WTC11 (cell line): ENCODE data around the gene POC1A. TPM values are rescaled to one million over a fixed set of nuclear protein-coding genes. Genes with fewer than 3 reads are reported as not detected.

Experiments used
- ATAC-seq: fragments of 200-7000 bp; cut with Tn5 transposase; 2 replicates; pipeline ENCODE4 v1.10.0; 2021; ENCODE audit warnings: mild to moderate bottlenecking, moderate library complexity
- CTCF ChIA-PET: fragments of 300-600 bp; sonication (Branson Sonifier 250); formaldehyde crosslinking; loops from one replicate; lab custom pipeline; 2021; ENCODE audit warnings: antibody characterized with exemption; lab: Charles Lee
- POLR2A ChIA-PET: fragments of 350-600 bp; sonication (Branson Sonifier 250); formaldehyde crosslinking; loops from one replicate; lab custom pipeline; 2021; ENCODE audit warnings: antibody characterized with exemption; lab: Charles Lee
- DNase-seq: peaks from one replicate; pipeline ENCODE4 v3.0.0; 2021; ENCODE audit warnings: low spot score
- H3K27ac Mint-ChIP-seq: 2 replicates; pipeline ENCODE4 v1.8.0; 2021; ENCODE audit warnings: mixed read lengths
- H3K27me3 Mint-ChIP-seq: 2 replicates; pipeline ENCODE4 v1.8.0; 2021; ENCODE audit warnings: low read depth, mild to moderate bottlenecking, moderate library complexity, mixed read lengths
- H3K36me3 Mint-ChIP-seq: 2 replicates; pipeline ENCODE4 v1.8.0; 2021; ENCODE audit warnings: mixed read lengths
- H3K4me1 Mint-ChIP-seq: 2 replicates; pipeline ENCODE4 v1.8.0; 2022; ENCODE audit warnings: mixed read lengths
- H3K4me3 Mint-ChIP-seq: 2 replicates; pipeline ENCODE4 v1.8.0; 2021; ENCODE audit warnings: mild to moderate bottlenecking, moderate library complexity, mixed read lengths
- H3K9me3 Mint-ChIP-seq: 2 replicates; pipeline ENCODE4 v1.8.0; 2021; ENCODE audit warnings: mixed read lengths
- CREM ChIP-seq: sonication (generic); formaldehyde crosslinking; IDR thresholded peaks from 2 replicates; pipeline ENCODE4 v1.8.1; 2022; ENCODE audit warnings: mild to moderate bottlenecking, missing genetic modification reagents, moderate library complexity
- ELF4 ChIP-seq: sonication (generic); formaldehyde crosslinking; IDR thresholded peaks from 2 replicates; pipeline ENCODE4 v1.8.1; 2022; ENCODE audit warnings: low read depth, mild to moderate bottlenecking, moderate library complexity, missing genetic modification reagents
- ESRRA ChIP-seq: sonication (generic); formaldehyde crosslinking; IDR thresholded peaks from 2 replicates; pipeline ENCODE4 v1.8.1; 2022; ENCODE audit warnings: mild to moderate bottlenecking, missing genetic modification reagents, borderline replicate concordance
- ETV6 ChIP-seq: sonication (generic); formaldehyde crosslinking; IDR thresholded peaks from 2 replicates; pipeline ENCODE4 v1.8.1; 2022; ENCODE audit warnings: mild to moderate bottlenecking, missing genetic modification reagents
- GABPB1 ChIP-seq: sonication (generic); formaldehyde crosslinking; IDR thresholded peaks from 2 replicates; pipeline ENCODE4 v1.8.1; 2023; ENCODE audit warnings: mild to moderate bottlenecking, missing genetic modification reagents
- GRHL2 ChIP-seq: fragments of 250-450 bp; sonication (Bioruptor Pico); IDR thresholded peaks from 2 replicates; pipeline ENCODE4 v1.8.0; 2022; ENCODE audit warnings: mild to moderate bottlenecking, moderate library complexity; ENCODE audit not compliant: insufficient replicate concordance, severe bottlenecking
- IRF2 ChIP-seq: sonication (generic); formaldehyde crosslinking; IDR thresholded peaks from 2 replicates; pipeline ENCODE4 v1.8.0; 2022; ENCODE audit warnings: low read depth, missing genetic modification reagents, borderline replicate concordance
- JAZF1 ChIP-seq: fragments of 250-450 bp; sonication (Bioruptor Pico); IDR thresholded peaks from 2 replicates; pipeline ENCODE4 v1.9.0; 2021; ENCODE audit warnings: moderate library complexity, mild to moderate bottlenecking, inconsistent platforms
- KAT7 ChIP-seq: sonication (generic); formaldehyde crosslinking; IDR thresholded peaks from 2 replicates; pipeline ENCODE4 v1.8.1; 2023; ENCODE audit warnings: missing genetic modification reagents, mild to moderate bottlenecking, borderline replicate concordance
- NFYB ChIP-seq: sonication (generic); formaldehyde crosslinking; conservative IDR thresholded peaks from 2 replicates; pipeline ENCODE4 v1.8.0; 2022; ENCODE audit warnings: low read depth, missing genetic modification reagents
- NR2C2 ChIP-seq: sonication (generic); formaldehyde crosslinking; IDR thresholded peaks from 2 replicates; pipeline ENCODE4 v1.8.0; 2022; ENCODE audit warnings: mild to moderate bottlenecking, missing genetic modification reagents
- NR3C1 ChIP-seq: sonication (generic); formaldehyde crosslinking; conservative IDR thresholded peaks from 2 replicates; pipeline ENCODE4 v1.8.1; 2023; ENCODE audit warnings: low read depth, mild to moderate bottlenecking, missing genetic modification reagents
- OVOL2 ChIP-seq: fragments of 250-450 bp; sonication (Bioruptor Pico); IDR thresholded peaks from 2 replicates; pipeline ENCODE4 v1.9.0; 2021; ENCODE audit warnings: mild to moderate bottlenecking, borderline replicate concordance
- ZBTB21 ChIP-seq: sonication (generic); formaldehyde crosslinking; IDR thresholded peaks from 2 replicates; pipeline ENCODE4 v1.8.1; 2023; ENCODE audit warnings: mild to moderate bottlenecking, missing genetic modification reagents, borderline replicate concordance
- ZNF121 ChIP-seq: sonication (generic); formaldehyde crosslinking; IDR thresholded peaks from 2 replicates; pipeline ENCODE4 v1.8.0; 2023; ENCODE audit warnings: missing genetic modification reagents
- ZNF671 ChIP-seq: fragments of 250-450 bp; sonication (Bioruptor Pico); IDR thresholded peaks from 2 replicates; pipeline ENCODE4 v1.8.0; 2021; ENCODE audit warnings: mild to moderate bottlenecking
- total RNA-seq: library from RNA; stranded (reverse); gene quantifications from 3 replicates; pipeline ENCODE4 v1.2.3, GENCODE V29; 2021
- TF ChIP-seq, protein P1 (sequence below): fragments of 250-450 bp; sonication (Bioruptor Pico); conservative IDR thresholded peaks from 2 replicates; pipeline ENCODE4 v1.9.0; 2021; ENCODE audit warnings: mild to moderate bottlenecking
- TF ChIP-seq, protein P2 (sequence below): sonication (generic); formaldehyde crosslinking; IDR thresholded peaks from 2 replicates; pipeline ENCODE4 v1.8.1; 2022; ENCODE audit warnings: low read depth, missing genetic modification reagents, borderline replicate concordance
- TF ChIP-seq, protein P3 (sequence below): sonication (generic); formaldehyde crosslinking; IDR thresholded peaks from 2 replicates; pipeline ENCODE4 v1.8.1; 2023; ENCODE audit warnings: mild to moderate bottlenecking, missing genetic modification reagents, moderate library complexity
- TF ChIP-seq, protein P4 (sequence below): fragments of 250-450 bp; sonication (Bioruptor Pico); IDR thresholded peaks from 2 replicates; pipeline ENCODE4 v1.9.0; 2021; ENCODE audit warnings: mild to moderate bottlenecking, borderline replicate concordance
- TF ChIP-seq, protein P5 (sequence below): sonication (generic); formaldehyde crosslinking; IDR thresholded peaks from 2 replicates; pipeline ENCODE4 v1.8.1; 2022; ENCODE audit warnings: mild to moderate bottlenecking, moderate library complexity, missing genetic modification reagents
- TF ChIP-seq, protein P6 (sequence below): sonication (generic); formaldehyde crosslinking; conservative IDR thresholded peaks from 2 replicates; pipeline ENCODE4 v1.8.1; 2022; ENCODE audit warnings: mild to moderate bottlenecking, missing genetic modification reagents

Gene POC1A
- total RNA-seq, 1 experiment from 2014 or later: 31.3 TPM

DNA sequence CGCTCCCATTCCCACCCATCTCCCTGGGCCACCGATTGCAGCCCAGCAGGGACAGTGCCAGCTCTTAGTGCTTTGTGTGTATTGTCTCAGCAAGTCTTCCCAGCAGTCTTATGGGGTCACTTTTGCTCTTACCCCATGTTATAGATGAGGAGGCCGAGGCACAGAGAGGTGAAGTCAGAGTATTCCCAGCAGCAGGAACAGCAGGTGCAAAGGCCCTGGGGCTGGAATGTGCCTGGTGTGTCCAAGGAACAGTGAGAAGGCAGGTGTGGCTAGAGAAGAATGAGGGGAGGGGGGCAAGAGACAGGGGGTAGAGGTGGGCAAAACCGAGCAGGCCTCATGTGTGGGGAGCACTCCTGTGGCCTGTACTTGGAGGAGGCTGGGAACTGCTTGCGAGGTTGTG lies 85.1 kb downstream of the POC1A start:
- ChIA-PET CTCF (interaction anchor here (1.4 kb wide), 1 partner anchor 16 kb away, joined by 4 read pairs; no protein-coding TSS in a partner anchor), POLR2A (no interaction called here)
- Mint-ChIP-seq H3K4me1 (no peaks in the 10 kb centered on the region), H3K9me3 (no peaks in the 10 kb centered on the region), H3K36me3 (peaks cover 3% of the 10 kb centered on the region; the same call in 1 of the 2 replicates), H3K4me3 (no peak overlapping the region)
- DNase-seq (no peak), ATAC-seq (no peak)
- TF ChIP-seq CREM (CRISPR knock-in tag) (no peak), KAT7 (CRISPR knock-in tag) (no peak), NR3C1 (CRISPR knock-in tag) (no peak)
- TF ChIP-seq, protein P1, sequence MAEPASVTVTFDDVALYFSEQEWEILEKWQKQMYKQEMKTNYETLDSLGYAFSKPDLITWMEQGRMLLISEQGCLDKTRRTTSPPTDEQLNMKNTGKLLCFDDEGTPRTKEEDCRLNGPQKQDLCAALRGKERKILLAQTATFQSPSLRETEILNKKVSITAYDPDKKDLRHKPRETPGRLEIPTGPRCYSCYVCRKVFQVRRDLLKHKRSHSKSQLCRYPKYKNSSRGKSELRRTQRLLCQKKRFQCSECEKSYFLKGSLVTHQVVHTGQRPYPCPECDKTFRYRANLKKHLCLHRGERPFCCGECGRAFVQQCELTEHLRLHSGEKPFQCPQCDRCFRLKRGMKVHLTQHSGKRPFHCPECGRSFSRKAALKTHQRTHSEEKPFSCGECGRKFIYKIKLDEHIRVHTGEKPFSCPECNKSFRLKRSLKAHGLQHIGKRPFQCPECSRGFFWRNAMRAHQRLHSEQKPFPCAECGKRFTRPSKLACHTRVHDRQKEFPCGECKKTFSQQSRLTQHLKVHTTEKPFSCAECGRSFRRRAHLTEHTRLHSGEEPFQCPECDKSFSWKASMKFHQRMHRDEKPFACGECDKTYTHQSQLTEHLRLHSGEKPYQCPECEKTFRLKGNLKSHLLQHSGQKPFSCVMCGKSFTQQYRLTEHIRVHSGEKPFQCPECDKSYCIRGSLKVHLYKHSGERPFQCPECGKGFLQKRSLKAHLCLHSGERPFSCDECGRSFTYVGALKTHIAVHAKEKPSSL (CRISPR knock-in tag): no peak
- TF ChIP-seq, all 79 proteins: peak for 0
- Mint-ChIP-seq H3K27me3 (no peaks in the 10 kb centered on the region), H3K27ac (0 out of 2 replicates have a peak overlapping the region, but pooled peaks have one; percentile 63)

DNA sequence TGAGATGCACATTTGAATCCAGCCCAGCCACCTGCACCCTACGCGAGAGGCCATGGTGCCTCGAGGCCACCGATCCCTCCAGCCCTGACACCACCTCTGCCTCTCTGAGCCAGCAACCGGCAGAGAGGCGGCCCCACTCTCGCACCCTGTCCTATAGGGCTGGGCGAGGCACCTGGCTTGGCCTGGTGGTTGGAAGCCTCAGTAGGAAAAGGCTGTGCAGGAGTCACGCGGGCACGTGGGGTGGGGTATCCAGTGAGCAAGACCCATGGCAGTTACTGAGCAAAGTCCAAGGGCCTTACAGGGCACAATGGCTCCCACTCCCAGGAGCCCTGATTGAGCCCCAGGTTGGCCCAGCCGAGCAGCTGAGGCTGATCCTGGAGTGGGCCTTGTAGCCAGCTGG lies 85.5 kb downstream of the POC1A start:
- CTCF ChIA-PET: interaction anchor here (1.4 kb wide), 1 partner anchor 15 kb away, joined by 4 read pairs; no protein-coding TSS in a partner anchor

More for the DNA sequence above, 85.5 kb downstream of the POC1A start:
- H3K4me1 Mint-ChIP-seq: no peaks in the 10 kb centered on the region
- TF ChIP-seq NR2C2 (CRISPR knock-in tag): no peak
- TF ChIP-seq, protein P2, sequence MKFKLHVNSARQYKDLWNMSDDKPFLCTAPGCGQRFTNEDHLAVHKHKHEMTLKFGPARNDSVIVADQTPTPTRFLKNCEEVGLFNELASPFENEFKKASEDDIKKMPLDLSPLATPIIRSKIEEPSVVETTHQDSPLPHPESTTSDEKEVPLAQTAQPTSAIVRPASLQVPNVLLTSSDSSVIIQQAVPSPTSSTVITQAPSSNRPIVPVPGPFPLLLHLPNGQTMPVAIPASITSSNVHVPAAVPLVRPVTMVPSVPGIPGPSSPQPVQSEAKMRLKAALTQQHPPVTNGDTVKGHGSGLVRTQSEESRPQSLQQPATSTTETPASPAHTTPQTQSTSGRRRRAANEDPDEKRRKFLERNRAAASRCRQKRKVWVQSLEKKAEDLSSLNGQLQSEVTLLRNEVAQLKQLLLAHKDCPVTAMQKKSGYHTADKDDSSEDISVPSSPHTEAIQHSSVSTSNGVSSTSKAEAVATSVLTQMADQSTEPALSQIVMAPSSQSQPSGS (CRISPR knock-in tag): no peak
- TF ChIP-seq ZBTB21 (CRISPR knock-in tag): no peak
- no peak for TF ChIP-seq ELF4 (CRISPR knock-in tag)
- no peak for TF ChIP-seq NFYB (CRISPR knock-in tag)
- TF ChIP-seq ZNF121 (CRISPR knock-in tag): no peak
- TF ChIP-seq, protein P1 (CRISPR knock-in tag): no peak
- TF ChIP-seq, protein P3, sequence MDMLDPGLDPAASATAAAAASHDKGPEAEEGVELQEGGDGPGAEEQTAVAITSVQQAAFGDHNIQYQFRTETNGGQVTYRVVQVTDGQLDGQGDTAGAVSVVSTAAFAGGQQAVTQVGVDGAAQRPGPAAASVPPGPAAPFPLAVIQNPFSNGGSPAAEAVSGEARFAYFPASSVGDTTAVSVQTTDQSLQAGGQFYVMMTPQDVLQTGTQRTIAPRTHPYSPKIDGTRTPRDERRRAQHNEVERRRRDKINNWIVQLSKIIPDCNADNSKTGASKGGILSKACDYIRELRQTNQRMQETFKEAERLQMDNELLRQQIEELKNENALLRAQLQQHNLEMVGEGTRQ: no peak
- TF ChIP-seq JAZF1 (CRISPR knock-in tag): no peak
- TF ChIP-seq ETV6 (CRISPR knock-in tag): no peak
- TF ChIP-seq, protein P4, sequence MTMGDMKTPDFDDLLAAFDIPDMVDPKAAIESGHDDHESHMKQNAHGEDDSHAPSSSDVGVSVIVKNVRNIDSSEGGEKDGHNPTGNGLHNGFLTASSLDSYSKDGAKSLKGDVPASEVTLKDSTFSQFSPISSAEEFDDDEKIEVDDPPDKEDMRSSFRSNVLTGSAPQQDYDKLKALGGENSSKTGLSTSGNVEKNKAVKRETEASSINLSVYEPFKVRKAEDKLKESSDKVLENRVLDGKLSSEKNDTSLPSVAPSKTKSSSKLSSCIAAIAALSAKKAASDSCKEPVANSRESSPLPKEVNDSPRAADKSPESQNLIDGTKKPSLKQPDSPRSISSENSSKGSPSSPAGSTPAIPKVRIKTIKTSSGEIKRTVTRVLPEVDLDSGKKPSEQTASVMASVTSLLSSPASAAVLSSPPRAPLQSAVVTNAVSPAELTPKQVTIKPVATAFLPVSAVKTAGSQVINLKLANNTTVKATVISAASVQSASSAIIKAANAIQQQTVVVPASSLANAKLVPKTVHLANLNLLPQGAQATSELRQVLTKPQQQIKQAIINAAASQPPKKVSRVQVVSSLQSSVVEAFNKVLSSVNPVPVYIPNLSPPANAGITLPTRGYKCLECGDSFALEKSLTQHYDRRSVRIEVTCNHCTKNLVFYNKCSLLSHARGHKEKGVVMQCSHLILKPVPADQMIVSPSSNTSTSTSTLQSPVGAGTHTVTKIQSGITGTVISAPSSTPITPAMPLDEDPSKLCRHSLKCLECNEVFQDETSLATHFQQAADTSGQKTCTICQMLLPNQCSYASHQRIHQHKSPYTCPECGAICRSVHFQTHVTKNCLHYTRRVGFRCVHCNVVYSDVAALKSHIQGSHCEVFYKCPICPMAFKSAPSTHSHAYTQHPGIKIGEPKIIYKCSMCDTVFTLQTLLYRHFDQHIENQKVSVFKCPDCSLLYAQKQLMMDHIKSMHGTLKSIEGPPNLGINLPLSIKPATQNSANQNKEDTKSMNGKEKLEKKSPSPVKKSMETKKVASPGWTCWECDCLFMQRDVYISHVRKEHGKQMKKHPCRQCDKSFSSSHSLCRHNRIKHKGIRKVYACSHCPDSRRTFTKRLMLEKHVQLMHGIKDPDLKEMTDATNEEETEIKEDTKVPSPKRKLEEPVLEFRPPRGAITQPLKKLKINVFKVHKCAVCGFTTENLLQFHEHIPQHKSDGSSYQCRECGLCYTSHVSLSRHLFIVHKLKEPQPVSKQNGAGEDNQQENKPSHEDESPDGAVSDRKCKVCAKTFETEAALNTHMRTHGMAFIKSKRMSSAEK (CRISPR knock-in tag): no peak
- no peak for TF ChIP-seq GRHL2
- TF ChIP-seq ZNF671 (CRISPR knock-in tag): no peak
- TF ChIP-seq ESRRA (CRISPR knock-in tag): no peak
- TF ChIP-seq GABPB1 (CRISPR knock-in tag): no peak
- TF ChIP-seq, protein P5, sequence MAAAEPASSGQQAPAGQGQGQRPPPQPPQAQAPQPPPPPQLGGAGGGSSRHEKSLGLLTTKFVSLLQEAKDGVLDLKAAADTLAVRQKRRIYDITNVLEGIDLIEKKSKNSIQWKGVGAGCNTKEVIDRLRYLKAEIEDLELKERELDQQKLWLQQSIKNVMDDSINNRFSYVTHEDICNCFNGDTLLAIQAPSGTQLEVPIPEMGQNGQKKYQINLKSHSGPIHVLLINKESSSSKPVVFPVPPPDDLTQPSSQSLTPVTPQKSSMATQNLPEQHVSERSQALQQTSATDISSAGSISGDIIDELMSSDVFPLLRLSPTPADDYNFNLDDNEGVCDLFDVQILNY (CRISPR knock-in tag): no peak
- no peak for TF ChIP-seq OVOL2 (CRISPR knock-in tag)
- TF ChIP-seq IRF2 (CRISPR knock-in tag): no peak
- TF ChIP-seq, protein P6, sequence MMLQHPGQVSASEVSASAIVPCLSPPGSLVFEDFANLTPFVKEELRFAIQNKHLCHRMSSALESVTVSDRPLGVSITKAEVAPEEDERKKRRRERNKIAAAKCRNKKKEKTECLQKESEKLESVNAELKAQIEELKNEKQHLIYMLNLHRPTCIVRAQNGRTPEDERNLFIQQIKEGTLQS (CRISPR knock-in tag): no peak
- no peak overlapping the region for H3K4me3 Mint-ChIP-seq
- ATAC-seq (no peak), DNase-seq (no peak)
- H3K9me3 Mint-ChIP-seq: no peaks in the 10 kb centered on the region
- H3K27me3 Mint-ChIP-seq: no peaks in the 10 kb centered on the region
- H3K36me3 Mint-ChIP-seq: no peaks in the 10 kb centered on the region
- POLR2A ChIA-PET: no interaction called here
- H3K27ac Mint-ChIP-seq: no peak overlapping the region
